Limb (tissue), 2 donors: Measurements from ENCODE around the gene TMEM161A.

ENCODE experiments used
- DNase-seq, 2 donors: peaks; one replicate each; pipeline ENCODE4 v3.0.0-alpha.2; 2016; ENCODE audit errors: extremely low spot score in 2 of 2

The TMEM161A gene

GRCh38 chr19:19098084-19098702, 40.1 kb downstream of the TMEM161A start:
- DNase-seq: no peak

DNA sequence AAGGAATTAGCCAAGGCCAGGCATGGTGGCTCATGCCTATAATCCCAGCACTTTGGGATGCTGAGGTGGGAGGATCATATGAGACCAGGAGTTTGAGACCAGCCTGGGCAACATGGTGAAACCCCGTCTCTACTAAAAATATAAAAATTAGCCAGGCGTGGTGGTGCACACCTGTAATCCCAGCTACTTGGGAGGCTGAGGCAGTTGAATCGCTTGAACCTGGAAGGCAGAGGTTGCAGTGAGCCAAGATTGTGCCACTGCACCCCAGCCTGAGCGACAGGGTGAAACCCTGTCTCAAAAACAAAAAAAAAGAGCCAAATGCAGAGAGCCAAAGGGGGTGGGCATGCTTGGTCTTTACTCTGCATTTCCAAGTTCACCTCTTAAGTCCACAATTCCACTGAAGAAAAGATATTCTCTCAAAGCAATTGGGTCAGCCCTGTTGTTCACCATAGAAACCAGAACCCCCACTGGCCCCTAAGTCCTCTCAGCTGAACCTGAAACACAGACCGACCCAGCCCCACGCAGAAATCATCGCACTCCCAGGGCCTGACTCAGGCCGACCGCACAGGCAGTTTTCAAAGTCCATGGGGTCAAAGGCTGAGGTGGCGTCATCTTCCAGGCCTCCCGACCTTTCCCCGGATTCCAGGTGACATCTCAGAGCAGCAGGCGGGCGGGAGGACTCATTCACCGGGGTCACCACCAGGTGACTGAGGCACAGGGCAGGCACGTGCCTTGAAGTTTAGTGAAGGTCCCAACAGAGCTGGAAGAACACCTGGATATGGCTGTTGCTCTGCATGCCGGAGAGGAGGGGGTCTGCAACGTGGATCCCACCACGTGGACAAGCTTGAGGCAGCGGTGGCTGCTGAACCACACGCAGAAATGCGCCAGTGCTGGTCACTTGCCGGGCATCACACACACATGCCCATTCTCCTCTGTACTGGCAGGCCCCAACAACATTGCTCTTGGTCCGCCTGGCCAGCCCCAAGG, 41.3 kb downstream of the TMEM161A start:
- no peak for DNase-seq

- no peak for DNase-seq
These were observed 42.6 kb downstream of the TMEM161A start for GRCh38 chr19:19095691-19096090.

GRCh38 chr19:19094513-19094912, 43.8 kb downstream of the TMEM161A start:
- DNase-seq: no peak

DNA sequence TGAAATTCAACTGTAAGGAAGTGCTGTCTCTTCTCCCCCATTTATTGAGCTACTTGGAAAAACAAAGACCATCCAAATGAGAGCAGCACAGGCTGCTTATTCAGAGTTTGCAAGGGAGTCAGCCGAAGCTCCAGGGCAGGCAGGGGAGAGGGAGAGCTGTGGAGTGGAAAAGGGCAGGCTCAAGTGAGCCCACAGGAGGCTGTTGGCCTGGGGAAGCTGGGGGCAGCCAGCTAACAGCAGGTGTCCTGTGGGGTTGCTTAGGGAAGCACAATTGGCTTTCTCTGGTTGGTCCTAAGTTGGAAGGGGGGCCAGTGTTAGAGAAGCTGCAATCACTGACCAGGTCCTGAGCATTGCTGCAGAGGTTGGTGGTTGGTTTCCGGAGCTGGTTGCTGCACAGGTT, 50.6 kb downstream of the TMEM161A start:
- no peak for DNase-seq

- DNase-seq: no peak
These were observed 54.7 kb downstream of the TMEM161A start for GRCh38 chr19:19083413-19084178.

GRCh38 chr19:19081642-19082151, 56.6 kb downstream of the TMEM161A start:
- no peak for DNase-seq

GRCh38 chr19:19079571-19079970, 58.7 kb downstream of the TMEM161A start:
- DNase-seq: no peak

DNA sequence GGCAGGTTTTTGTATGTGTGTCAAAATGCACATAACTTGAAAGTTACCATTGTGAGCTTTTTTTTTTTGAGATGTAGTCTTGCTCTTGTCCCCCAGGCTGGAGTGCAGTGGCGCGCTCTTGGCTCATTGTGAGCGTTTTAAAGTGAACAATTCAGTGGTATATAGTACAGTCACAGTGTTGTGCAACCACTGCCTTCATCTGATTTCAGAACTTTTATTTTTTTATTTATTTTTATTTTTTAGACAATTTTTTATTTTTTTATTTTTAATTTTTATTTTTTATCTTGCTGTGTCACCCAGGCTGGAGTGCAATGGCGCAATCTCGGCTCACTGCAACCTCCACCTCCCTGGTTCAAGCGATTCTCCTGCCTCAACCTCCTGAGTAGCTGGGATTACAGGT, 59.5 kb downstream of the TMEM161A start:
- no peak for DNase-seq

- no peak for DNase-seq
These were observed 61.2 kb downstream of the TMEM161A start for GRCh38 chr19:19077103-19077502.

DNA sequence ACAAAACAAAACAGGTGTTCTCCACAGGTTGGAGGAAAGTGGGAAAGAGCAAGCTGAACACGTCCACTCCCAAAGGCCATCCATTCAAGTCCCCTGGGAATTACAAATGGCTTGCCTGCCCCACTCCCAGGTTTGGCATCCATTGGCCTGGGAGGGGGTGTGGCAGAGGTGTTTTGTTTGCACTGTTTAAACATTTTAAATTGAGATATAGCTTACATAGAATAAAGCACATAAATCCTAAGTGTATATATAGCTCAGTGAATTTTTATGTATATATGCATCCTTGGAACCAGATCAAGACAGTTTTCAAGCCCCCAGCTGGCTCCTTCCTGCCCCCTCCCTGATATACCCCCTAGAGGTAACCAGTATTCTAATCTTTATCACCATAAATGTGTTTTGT, 61.8 kb downstream of the TMEM161A start:
- no peak for DNase-seq

DNA sequence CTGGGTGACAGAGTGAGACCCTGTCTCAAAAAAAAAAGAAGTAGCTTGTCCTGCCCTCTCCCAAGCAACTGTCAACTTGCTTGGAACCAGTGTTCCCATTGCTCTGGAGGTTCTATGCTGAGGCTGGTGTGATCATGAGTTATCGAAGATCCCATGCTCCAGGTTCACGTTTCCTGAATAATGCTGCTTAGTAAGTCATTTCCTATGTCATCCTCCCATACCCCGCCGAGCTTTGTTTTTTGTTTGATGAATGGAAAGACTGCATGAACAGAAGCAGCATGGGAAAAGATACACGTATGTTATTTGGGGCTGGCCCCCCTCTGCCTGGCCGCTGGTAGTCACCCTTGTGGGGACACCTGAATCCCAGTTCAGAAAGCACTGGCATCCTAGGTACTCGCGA, 63.2 kb downstream of the TMEM161A start:
- no peak for DNase-seq

- DNase-seq: no peak
These were observed 63.9 kb downstream of the TMEM161A start for GRCh38 chr19:19074196-19074882.

GRCh38 chr19:19071897-19072296, 66.4 kb downstream of the TMEM161A start:
- no peak for DNase-seq
